GM18507 (cell line): ENCODE results near the gene DMBX1.

Experiments
- DNase-seq: peaks from one replicate; pipeline ENCODE4 v3.0.0; 2011; ENCODE audit warnings: low read depth; ENCODE audit not compliant: insufficient read length; ENCODE audit errors: extremely low spot score
- FAIRE-seq: peaks from 2 replicates; lab custom pipeline; 2011; peaks lifted over from hg19 to GRCh38; lab: Jason Lieb, UNC

Gene DMBX1

DNA sequence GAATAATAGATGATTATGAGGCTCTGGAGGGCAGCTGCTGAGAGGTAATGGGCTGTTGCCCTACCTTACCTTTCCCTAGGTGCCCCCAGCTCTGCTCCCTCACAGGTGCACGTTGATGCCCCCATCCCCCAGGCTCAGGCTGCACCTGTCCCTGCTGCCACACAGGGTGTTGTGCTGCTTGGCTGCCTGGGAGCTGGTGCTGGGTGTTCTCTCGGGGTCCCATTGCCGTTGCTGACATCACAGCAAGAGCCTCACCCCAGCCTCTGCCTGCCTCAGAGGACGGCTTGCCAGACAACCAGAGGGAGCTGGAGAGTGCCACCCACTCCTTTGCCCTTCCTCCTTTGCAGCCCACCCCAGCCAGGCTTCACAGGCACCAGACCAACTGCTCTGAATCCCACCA, 31.4 kb upstream of the DMBX1 start:
- no peak for DNase-seq
- FAIRE-seq: no peak

DNA sequence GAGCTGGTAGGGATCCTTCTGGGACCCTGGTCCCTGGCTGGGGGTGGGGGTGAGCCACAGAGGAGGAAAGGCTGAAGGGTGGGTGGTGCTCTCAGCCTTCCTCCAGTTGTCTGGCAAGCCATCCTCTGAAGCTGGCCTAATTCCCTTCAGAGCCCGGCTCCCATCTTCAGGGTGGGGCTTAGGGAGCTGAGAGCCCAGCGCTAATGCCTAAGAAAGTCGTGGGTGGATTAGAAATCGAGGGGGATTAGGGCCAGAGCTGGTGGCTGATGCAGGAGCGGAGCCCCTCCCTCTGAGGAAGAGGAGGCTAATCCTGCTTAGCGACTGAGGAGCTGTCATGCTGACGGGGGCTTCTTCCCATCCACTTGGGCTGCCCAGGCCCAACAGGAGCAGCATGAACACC, 30.8 kb upstream of the DMBX1 start:
- FAIRE-seq: no peak
- no peak for DNase-seq

DNA sequence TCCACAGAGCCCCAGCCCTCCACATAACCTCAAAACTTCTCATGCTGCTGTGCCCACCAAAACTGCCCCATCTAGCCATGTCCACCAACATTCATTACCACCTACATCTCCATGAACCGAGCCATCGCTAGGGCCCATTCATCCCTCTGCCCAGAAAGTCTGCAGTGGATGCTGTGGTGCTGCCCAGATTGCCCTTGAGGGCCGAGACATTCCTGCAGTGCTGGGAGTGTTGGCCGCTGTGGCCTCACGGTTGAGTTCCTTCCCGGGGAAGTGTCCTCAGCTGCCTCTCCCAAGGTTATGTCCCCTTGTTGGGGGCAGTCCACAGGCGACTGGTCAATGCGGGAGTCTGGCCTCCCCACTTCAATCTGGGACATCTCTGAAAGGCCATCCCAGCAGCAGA, 30.3 kb upstream of the DMBX1 start:
- DNase-seq: no peak
- no peak for FAIRE-seq

DNA sequence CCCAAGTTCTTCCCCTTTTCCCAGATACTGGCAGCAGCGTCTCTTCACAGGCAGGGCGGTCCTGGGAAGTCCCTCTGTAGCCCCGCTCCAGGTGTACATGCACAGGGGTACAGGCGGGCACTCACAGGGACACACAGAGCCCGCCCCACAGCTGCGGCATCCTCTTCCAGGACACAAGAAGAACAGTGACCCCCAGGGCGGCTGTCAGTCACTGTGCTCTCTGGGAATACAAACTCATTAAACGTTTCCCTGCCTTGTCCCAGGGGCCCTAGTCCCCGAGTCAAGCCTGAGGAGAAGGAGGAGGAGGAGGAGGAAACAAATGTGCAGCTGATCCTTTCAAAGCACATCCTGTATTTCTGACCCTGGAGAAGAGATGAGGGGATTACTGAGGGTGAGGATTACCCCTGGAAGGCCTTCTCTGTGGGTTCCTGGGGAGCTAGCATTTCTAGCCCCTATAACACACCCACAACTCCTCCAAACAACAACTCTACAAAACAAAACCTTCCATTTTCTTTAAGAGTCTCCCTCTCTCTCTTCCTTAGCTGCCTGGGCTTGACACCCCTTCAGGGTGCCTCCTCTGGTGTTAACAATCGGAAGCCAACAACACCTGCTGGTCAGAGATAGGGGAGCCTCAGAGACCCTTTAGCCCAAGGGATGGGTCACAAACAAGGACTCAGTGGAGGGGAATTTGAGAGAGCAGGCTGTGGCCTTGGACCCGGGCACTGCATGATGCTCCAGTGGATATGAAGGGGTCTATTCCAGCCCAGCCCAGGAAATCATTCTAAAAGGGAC, 28.4 kb upstream of the DMBX1 start:
- no peak for FAIRE-seq
- no peak for DNase-seq

DNA sequence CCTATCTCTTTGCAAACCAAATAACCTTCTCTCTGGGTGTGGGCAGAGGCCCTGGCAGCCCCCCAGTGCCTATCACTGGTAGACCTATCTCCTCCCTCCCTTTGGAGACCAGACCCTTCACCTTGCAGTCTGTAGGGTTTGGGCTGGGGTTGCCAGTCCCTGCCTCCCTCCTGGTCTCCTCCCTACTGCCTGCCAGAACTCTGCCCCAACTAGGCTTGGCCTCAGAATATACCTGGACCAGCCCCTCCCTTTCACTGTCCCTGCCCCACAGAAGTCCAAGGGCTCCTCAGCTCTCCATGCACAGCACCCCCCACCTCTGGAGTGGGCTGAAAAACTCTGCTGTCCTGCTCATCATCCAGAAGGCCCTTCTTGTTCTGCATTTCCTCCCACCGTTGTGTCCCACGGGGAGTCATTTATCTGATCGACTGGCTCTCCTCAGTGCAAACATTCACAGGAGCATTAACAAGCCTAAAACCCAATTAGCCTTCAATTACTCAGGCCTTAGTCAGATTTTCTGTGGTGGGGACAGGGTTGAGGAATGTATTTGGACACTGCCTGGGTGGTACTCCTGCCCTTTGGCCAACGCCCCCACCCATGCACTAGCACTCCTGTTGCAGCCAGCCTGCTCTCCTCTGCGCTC, 27.7 kb upstream of the DMBX1 start:
- FAIRE-seq: no peak
- no peak for DNase-seq

DNA sequence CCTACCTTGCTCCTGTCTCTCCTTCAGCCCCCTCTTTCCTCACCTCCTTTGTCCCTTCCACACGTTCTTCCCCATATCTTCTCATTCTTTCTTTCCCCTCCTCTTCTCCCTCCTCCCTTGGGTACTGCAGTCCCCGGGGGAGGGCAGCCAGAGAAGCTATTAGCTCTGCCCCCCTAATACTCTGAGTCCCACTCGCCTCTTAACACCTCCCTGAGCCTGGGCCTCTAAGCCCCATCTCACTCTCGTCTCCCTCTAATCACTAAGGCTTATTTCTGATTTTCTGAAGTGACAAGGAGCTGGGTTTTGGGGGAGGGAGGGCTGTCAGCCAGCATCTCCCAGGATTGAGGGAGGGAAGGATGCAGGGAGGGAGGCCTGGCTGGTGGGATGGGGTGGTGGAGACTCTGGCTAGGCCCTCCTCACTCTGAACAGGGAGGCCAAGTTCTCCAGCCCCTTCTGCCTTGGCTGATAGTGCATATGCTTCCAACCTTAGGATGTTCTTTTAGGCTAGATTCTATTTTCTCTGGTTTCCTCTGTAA, 25.6 kb upstream of the DMBX1 start:
- FAIRE-seq: no peak
- no peak for DNase-seq

DNA sequence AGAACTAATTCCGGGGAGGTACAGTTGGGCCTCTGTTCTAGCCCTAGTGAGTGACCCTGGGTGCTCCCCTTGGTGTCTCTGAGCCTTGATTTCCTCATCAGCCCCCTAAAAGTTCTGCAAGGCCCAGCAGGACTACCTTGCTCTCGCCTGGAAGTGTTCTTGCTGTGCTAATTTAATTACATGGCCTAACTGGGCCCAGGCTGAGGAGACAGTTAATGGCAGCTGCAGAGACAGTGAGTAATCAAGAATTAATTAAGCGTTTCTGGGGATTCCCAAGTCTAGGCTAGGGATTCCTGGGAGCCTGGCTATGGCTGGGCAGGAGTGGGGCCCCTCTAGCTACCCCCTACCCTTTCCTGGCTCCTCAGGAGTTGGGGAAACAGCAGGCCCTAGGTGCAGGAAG, 24.7 kb upstream of the DMBX1 start:
- DNase-seq (no peak), FAIRE-seq (no peak)

DNA sequence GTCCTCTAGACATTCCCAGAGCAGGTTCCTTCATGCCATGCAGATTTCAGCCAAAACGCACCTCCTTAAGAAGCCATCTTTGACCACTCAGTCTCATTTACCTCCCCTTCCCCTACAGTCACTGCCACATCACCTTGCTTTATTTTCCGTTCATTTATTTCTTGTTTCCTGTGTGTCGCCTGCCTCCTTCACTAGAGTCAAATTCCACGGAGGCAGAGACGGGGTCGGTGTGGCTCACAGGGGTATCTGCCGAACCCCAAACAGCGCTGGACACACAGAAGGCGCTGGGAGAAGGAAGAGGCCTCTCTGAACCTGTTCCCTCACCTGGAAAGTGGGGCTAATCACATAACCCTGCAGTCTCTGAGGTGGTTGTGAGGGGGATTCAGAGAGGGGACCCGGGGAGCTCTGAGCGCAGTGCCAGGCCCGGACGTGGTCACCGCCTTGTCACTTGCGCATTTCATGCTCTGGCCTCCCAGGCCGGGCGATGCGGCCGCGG, 23.6 kb upstream of the DMBX1 start:
- FAIRE-seq: no peak
- DNase-seq: no peak

DNA sequence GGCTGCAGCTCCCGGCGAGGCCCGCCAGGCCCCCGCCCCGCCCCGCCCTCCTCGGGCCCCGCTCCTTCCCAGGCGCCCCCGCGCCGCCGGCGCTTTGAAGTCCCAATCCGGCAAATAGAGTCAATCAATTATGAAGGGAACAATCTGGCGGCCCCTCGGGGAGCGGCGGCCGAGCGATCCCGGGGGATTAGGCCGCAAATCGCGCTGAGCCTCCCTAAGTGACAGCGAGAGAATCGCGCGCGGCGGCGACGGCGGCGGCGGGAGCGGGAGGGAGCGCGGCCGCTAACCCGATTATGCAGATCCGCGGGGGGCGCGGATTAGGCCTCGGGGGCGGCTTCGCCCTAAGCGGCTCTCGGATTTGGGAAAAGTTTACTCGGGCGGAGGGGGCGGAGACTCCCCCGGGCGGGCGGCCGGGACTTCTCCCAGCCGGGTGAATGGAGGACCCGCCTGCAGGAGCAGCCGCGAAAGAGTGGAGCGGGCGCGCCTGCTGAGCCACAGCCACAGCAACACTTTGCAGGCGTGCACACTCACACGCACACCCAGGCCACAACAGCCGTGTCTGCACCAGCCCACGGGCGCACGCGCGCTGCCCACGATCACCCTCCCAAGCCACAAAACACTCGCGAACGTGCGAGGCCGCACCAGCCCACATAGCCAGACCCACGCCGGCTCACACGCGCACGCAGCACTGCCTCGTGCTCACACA, 23.0 kb upstream of the DMBX1 start:
- no peak for DNase-seq
- no peak for FAIRE-seq

DNA sequence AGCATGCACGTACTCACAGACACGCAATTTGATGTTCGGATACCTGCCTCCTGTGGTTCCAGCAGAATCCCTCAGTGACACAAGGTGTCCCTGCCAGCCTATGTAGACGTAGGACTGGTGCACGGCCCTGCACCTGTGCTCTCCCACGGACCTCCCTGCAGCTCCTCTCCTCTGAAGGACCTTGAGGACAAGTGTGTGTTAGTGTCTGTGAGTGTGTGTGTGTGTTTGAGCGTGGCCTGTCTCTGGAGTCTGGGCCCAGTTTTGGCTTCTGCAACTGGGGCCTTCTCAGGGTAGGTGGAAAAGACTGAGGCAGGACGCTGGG, 22.5 kb upstream of the DMBX1 start:
- no peak for DNase-seq
- FAIRE-seq: no peak

DNA sequence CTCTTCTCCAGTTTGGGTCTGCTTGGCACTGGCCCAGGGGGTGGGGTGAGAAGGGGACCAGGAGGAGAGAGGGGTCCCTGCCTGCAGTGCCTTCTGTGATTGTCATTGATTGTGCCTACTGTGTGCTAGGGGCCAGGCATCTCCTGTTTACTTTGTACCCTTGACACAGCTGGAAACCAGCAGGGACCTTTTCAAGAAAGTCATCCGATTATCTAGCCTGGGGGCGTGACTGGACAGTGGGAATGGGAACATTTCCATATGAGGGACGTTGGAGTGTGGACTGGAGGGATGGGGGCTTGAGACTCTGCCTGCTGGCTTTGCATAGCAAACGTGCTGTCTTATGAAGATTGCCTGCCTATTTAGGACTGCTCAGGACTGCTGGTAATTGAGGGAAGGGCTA, 19.8 kb upstream of the DMBX1 start:
- FAIRE-seq (no peak), DNase-seq (no peak)

DNA sequence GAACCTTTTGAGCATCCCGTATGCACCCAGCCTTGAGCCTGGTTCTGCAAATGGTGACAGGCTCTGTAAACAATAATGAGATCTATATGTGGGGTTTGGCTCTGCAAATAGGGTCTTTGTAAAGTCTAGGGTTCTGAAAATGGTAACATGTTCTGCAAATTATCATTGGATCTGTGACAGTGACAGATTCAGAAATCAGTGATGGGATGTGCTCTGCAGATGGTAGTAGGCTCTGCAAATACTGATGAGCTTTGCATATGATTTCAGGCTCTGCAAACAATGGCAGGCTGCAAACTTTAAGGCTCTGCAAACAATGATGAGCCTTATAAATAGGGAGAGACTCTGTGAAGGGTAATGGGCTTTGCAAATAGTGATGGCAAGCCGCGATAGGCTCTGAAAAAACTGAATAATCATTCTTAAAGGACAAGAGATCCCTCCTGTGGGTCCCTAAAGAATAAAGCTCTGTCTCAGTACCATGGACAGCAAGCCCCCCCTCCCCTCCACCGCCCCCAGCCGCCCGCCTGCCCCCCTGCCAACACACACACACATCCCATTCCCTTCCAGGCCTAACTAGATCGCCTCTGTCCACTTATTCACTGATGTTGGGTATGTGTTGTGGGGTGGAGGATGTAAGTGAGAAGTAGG, 17.7 kb upstream of the DMBX1 start:
- FAIRE-seq (no peak), DNase-seq (no peak)

DNA sequence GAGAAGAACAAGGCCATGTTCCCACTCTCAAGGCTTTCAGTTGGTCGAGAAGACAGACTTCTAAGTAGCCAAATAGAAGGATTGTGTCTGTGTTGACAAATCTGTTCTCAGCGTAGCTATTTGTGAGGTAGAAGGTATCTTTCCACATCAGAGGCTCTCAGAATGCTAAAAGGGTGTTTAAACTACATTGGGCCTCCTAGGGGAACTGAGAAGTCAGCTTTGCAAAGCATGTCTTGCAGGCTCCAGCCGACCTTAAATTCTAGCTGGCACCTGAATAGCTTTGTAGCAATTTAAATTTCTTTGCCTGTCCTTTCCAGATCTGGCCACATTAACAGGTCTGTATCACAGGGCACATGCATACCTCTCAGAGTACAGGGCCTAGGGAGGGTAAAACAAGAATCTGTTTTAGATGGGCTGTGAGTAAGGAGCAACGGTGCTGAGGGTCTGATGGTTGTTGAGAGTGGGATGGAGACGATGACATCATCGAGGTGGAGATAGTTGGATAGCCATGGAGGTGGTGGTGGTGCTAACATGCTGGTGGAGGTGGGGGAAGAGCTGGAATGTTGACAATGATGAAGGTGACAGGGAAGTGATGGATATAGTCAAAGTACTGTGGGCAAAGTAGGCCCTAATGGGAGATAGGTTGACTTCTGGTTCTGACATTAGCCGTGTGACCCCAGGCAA, 17.0 kb upstream of the DMBX1 start:
- FAIRE-seq (no peak), DNase-seq (no peak)

DNA sequence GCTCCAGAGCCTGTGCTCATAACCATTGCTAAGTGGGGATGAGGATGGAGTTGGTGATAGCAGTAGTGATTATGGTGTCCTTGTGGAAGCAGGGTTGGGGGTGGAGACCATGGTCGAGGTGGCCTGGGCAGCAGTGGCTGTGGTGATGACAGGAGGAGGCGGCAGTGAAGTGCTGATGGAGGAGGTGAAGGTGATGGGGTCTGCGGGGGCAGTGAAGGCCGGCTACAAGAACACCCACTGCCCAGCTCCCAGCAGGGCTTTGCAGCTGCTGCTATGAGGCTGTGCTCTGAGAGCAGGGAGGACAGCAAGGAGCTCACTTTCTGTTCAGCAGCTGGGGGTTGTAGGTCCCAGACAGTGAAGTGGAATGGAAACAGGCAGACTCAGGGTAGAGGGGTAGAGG, 15.6 kb upstream of the DMBX1 start:
- no peak for FAIRE-seq
- DNase-seq: no peak

DNA sequence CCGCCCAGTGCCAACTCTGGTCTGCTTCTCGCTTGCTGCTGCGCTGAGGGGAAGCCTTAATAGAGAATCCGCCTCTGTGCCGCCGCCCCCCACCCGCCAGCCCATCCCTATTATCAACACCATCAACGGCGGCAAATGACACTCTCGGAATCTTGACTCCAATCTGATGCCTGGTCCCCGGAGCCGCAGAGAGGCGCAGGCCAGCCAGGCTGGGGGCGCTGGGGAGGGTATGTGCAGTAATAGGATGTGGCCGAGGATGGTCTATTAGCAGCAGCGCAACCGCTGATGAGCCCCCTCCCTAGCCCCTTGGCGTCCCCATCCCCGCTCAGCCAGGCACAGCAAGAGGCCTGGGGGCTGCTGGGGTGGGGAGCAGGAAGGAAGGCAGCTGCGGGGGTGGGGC, 15.1 kb upstream of the DMBX1 start:
- no peak for FAIRE-seq
- no peak for DNase-seq

DNA sequence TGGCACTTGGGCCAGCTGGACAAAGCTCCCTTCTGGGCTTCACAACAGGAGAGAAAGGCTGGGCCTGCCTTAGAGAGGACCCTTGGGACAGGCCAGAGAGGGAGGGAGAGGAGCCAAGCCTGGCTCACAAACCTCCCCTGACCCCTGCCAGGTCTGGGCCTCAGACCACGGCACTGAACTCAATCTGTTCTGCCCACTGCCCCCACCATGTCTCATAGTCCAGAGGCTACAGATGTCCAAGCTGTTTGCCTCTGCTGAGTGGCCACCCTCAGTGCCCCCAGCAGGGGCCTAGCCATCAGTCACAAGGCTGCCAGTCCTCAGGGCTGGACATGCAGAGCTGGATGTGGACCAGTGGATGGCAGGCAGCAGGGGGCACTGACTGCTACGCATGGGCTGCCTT, 13.0 kb upstream of the DMBX1 start:
- FAIRE-seq: no peak
- no peak for DNase-seq

DNA sequence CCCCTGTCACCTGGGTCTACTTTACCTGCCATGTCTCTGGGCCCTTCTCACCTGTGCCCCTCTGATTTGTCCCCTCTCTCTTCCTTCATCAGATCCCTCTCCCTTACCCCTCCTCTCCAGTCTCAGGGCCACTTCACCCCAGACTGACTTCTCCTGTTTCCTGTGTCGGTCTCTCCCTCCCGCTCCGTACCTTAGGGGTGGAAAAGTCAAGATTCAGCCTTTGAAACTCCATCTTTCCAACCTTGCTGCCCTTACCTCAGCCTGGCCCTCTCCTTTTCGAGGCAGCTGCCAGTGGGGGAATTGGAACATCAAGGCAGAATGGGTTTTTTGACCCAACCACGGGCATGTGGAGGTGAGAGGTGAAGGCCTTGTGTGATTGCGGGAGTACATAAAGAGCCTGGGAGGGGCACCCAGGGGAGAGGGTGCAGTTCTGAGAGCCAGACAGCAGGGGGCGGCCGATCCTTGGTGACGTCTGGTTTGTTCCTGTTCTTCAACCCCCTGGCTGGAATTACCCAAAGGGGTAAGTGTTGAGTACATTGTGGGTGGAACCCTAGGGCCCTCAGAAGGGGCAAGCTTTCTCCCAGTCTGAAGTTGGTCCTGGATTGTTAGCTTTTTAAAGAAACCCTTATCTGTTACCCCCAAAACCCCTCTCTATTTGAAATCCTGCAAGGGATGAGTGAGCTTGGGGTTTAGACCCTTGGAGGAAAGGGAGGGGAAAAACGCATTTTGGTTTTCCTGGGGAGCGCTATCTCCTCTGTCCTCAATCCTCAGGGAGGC, 12.3 kb upstream of the DMBX1 start:
- FAIRE-seq (peak; percentile 95), DNase-seq (peak; percentile 73)

DNA sequence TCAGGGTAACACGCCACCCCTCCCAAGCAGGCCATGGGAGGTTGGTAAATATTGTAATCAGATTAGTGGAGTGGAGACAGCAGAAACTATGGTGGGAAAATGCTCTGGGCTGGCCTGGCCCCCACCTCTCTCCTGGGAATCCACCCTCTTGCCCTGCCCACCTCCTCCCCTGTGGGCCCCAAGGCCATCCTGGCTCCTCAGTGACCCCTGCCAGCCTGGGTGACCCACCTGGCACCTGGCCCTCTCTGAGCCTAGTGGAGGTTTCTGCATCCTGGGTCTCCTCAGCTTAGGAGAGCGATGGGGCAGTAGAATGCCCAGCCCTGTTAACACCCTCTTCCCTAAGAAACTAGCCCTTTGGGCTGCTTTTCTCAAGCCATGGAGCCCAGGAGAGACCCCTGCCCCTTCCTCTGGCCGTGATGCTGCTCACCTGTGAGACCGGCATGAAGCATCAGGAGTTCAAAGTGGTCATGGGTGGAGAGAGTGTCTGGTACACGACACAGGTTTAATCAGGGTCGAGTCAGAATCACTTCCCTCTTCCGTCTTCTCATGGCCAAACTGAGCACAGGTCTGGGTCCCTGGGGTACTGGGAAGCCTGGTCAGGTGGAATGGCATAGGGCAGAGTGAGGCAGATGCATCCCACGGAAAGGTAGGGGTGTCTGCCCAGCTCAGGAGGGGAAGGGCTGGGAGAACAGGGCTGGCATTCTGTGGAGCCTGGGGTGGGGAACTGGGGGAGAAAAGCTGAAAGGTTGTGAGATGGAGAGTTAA, 10.7 kb upstream of the DMBX1 start:
- FAIRE-seq (no peak), DNase-seq (no peak)
